Measurements from ENCODE around the gene STARD3NL.

DNA sequence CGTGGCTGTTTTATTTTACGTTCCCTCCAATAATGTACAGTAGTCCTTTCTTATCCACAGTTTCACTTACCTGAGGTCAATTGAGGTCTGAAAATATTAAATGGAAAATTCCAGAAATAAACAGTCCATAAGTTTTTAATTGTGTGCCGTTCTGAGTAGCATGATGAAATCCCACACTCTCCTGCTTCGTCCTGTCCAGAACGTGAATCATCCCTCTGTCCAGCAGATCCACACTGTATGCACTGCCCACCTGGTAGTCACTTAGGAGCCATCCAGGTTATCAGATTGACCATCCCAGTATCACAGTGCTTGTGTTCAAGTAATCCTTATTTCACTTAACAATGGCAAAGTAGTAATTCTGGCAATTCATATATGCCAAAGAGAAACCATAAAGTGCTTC is 46.3 kb downstream of the STARD3NL start:
- TF ChIP-seq, protein P1, sequence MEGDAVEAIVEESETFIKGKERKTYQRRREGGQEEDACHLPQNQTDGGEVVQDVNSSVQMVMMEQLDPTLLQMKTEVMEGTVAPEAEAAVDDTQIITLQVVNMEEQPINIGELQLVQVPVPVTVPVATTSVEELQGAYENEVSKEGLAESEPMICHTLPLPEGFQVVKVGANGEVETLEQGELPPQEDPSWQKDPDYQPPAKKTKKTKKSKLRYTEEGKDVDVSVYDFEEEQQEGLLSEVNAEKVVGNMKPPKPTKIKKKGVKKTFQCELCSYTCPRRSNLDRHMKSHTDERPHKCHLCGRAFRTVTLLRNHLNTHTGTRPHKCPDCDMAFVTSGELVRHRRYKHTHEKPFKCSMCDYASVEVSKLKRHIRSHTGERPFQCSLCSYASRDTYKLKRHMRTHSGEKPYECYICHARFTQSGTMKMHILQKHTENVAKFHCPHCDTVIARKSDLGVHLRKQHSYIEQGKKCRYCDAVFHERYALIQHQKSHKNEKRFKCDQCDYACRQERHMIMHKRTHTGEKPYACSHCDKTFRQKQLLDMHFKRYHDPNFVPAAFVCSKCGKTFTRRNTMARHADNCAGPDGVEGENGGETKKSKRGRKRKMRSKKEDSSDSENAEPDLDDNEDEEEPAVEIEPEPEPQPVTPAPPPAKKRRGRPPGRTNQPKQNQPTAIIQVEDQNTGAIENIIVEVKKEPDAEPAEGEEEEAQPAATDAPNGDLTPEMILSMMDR (IDR thresholded peaks at IDR 0.05): no peak
- TF ChIP-seq POLR2A (IDR thresholded peaks at IDR 0.05): no peak

All from body of pancreas (tissue), 4 donors.